ENCODE results near the gene LAPTM5. TPM values are rescaled to one million over a fixed set of nuclear protein-coding genes. Genes with fewer than 3 reads are reported as not detected.

Gene LAPTM5
- total RNA-seq, 1 donor from 2014 or later, result 424 TPM

- DNase-seq (peak; percentile 23), ATAC-seq (no peak)
- intact Hi-C loops (cut with DNase I), result no loop called here
- peaks cover 53% of the 10 kb centered on the region for H3K27me3 ChIP-seq
- no peaks in the 10 kb centered on the region for H3K9me3 ChIP-seq
- TF ChIP-seq, protein P1, sequence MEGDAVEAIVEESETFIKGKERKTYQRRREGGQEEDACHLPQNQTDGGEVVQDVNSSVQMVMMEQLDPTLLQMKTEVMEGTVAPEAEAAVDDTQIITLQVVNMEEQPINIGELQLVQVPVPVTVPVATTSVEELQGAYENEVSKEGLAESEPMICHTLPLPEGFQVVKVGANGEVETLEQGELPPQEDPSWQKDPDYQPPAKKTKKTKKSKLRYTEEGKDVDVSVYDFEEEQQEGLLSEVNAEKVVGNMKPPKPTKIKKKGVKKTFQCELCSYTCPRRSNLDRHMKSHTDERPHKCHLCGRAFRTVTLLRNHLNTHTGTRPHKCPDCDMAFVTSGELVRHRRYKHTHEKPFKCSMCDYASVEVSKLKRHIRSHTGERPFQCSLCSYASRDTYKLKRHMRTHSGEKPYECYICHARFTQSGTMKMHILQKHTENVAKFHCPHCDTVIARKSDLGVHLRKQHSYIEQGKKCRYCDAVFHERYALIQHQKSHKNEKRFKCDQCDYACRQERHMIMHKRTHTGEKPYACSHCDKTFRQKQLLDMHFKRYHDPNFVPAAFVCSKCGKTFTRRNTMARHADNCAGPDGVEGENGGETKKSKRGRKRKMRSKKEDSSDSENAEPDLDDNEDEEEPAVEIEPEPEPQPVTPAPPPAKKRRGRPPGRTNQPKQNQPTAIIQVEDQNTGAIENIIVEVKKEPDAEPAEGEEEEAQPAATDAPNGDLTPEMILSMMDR (IDR thresholded peaks at IDR 0.05), result no peak
- H3K36me3 ChIP-seq, result no peaks in the 10 kb centered on the region
- no peak overlapping the region for H3K27ac ChIP-seq
- no peaks in the 10 kb centered on the region for H3K4me1 ChIP-seq
- H3K4me3 ChIP-seq, result no peak overlapping the region
These were observed 73.9 kb downstream of the LAPTM5 start for GRCh38 chr1:30683699-30684098.

Small RNAs within 50 kb of the gene (microRNA-seq; reads per million reads assigned to microRNA genes)
- gene MIR4420 (ENCODE audit: borderline microRNAs expressed), result not detected

Other genes starting within 250 kb of the LAPTM5 start
- not detected for gene MATN1, start 34.2 kb downstream of the LAPTM5 start, total RNA-seq
- 39.4 TPM for gene SDC3, start 151.0 kb upstream of the LAPTM5 start, total RNA-seq